HG03432 (cell line): ENCODE results near the gene DAZAP2.

ENCODE experiments used
- ATAC-seq: cut with Tn5 transposase; IDR thresholded peaks from one replicate; pipeline ENCODE4 v1.9.1; 2021; ENCODE audit warnings: mild to moderate bottlenecking, moderate library complexity; ENCODE audit not compliant: unreplicated experiment

The DAZAP2 gene

GRCh38 chr12:51238510-51239334 is at the start of gene DAZAP2:
Gene DAZAP2, plus strand, starts transcription at chr12:51238826. Its CDS starts 82 bp downstream, at chr12:51238908.
- peak; percentile 92 for ATAC-seq

- no peak for ATAC-seq
These were observed 48.8 kb upstream of the DAZAP2 start for GRCh38 chr12:51189790-51190355.

DNA sequence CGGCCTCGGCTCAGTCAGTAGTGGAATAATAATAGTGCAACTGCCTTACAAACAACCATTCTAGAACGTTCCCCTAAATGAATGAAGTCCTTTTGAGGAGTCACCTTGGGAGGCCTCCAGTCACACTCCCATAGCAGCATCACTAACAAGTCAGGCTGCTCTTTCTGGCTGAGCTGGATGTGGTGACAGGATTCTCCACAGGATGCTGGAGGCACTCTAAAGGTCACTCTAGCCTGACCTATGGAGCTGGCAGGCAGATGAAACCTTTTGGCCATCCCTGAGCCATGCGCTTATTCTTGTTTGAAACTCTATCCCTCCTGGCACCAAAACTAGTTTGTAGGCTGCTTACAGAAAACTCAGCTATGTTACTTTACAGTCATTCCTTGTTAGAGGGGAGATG is 47.8 kb upstream of the DAZAP2 start:
- ATAC-seq, result no peak

DNA sequence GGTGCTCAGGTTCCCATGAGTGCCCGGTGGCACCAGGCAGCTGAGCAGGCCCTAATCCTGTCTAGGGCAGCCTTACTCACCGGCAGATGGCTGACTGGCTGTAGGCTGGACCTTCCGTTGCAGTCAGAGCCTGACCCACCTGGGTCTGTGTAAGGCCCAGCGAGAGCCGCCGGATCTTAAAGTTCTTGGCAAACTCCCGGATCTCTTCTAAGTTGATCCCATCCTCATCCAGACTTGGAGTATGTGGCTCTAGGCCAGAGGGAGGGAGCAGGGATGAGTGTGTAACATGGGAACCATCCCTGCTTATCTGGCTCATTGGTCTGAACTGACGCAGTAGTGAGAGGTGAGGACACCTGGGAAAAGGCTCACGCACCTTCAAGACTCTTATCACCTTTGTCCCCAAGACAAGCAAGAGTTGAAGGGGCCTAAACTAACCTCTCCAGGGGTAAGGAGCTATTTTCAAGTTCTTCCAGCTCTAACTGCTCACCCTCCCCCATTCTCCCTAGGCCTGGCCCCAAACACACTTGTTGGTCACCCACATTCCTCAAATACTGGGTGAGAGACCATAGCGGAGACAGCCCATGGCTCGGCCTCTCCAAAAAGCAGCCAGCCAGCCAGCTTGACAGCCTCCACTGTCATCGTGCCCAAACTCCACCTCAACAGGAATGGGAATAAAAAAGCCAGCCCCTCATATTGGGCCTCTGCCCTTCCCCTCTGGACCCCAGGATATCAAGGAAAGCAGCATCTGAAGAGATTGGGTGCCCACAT is 46.9 kb upstream of the DAZAP2 start:
- no peak for ATAC-seq

GRCh38 chr12:51192284-51192671 is 46.3 kb upstream of the DAZAP2 start:
- no peak for ATAC-seq

DNA sequence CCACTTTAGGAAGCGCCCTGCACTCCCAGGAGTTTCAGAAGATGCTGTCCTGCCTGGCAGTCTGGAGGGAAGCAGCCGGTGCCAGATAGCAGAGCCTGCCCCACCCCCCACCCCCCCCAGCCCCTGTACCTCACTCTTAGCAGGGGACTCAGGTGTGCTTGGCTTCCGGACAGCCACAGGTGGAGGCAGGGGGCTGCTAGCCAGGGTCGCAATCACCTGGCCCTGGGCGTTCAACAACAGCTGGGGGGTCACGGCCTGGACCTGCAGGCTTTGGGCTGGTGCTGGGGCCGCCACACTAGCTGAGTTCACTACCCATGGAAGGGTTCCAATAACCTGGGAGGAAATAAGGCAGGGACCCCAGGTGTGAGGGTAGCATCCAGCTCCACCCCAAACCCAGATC is 42.8 kb upstream of the DAZAP2 start:
- no peak for ATAC-seq

DNA sequence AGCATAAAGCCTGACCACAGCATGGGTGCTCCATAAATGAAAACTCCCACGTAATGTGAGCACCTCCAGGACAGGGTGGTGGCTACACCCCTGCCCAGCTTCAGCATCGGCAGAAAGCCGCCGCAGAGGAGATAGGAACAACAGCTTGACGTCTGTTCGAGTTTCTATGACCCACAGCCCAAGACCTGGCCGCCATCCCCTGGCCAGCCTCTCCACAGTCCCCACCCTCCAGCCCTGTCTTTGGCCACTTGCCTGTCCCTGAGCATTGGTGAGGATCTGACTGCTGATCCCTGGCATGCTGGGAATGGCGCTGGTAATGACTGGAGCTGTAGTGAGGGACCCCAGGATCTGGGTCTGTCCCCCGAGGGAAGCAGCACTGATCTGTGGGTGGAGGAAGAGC is 42.1 kb upstream of the DAZAP2 start:
- no peak for ATAC-seq

DNA sequence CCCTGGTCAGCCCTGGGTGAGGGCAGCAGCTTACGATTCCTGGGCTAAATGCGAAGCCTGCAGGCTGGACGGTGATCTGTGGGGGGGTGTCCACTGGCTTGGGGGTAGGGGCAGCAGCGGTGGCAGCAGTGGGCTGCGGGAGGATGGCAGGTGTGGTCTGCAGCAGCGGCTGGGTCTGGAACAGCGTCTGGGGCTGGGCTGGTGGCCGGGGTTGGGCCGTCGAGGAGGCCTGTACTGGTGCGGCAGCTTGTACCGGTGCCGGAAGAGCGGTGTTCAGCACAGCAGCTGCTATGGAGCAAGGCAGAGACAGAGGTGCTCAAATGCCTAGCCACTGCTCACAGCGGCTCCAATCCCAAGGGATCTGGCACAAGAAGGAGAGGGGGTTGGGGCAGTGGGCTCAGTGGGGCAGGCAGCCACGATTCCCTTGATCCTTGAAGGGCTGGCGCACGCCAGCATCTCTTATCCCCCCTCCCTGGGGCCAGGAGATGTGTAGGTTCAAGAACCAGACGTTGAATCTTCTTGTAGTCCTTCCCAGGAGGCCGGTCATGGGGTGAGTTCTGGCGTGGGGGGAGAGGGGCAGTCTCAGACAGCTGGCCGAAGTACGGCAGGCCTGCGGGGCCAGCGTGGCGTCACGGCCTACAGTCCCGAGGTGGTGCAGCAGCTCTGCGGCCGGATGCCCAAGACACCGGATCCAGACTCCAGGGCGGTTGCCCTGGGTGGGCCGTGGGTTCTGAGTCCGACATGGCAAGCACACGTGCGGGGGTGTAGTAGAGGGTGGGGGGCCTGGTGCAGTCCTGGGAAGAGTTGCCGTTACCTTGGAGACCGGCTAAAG is 40.7 kb upstream of the DAZAP2 start:
- ATAC-seq, result no peak

- no peak for ATAC-seq
These were observed 39.9 kb upstream of the DAZAP2 start for GRCh38 chr12:51198568-51199365.

GRCh38 chr12:51199366-51199945 is 39.2 kb upstream of the DAZAP2 start:
- ATAC-seq, result no peak

DNA sequence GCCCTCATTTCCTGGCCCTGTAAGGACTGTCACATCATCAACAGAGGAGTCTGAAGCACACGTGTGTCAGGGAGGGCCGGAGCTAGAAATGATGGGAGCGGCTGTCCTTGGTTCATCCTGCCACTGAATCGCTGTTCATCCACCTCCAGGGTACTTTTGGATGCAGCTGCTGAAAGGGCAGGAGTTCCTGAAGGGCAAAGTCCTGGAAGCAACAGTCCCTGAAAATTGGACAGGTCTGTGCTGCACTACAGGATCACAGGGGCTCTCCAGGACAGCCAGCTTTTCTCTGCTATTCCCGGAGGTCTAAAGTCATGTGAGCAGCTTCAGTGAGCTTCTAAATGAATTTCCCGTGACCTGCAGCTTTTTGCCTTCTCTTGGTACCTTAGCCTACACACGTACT is 38.5 kb upstream of the DAZAP2 start:
- ATAC-seq, result no peak

- ATAC-seq, result no peak
These were observed 37.8 kb upstream of the DAZAP2 start for GRCh38 chr12:51200806-51201205.

GRCh38 chr12:51202718-51203117 is 35.9 kb upstream of the DAZAP2 start:
- no peak for ATAC-seq

DNA sequence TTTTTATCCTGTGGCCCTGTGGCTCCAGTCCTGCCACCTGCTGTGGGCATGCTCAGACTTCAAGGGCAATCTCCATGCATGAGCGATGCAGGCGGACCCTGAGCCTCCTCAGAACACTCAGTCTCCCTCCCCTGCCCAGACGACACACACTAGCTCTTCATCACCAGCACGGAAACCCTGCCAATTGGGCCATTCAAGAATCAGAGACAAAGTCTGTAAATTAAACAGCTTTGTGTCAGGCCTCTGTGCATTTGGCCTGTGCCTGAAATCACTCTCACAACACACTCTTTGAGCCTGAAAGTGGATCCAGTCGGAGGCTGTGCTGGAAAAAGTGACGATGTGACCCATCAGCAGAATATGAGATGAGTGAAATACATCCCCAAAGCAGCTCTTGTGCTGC is 33.3 kb upstream of the DAZAP2 start:
- ATAC-seq, result no peak

DNA sequence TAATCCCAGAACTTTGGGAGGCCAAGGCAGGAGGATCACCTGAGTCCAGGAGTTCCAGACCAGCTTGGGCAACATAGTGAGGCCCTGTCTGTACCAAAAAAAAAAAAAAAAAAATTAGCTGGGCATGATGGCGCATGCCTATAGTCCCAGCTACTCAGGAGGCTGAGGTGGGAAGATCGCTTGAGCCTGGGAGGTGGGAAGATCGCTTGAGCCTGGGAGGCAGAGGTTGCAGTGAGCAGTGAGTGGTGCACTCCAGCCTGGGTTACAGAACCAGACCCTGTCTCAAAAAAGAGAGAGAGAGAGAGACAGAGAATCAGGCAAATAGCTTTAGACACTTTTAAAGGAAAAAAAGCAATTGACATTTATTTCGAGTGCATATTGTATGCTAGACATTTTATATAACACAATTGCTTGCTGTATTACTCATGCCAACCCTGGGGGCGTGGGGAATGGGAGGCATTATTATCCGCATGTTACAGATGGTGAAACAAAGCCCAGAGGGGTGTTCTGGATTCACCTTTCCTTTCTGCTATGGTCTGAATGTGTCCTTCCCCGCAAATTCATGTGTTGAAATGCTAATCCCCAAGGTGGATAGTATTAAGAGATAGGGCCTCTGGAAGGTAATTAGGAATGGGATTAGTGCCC is 30.5 kb upstream of the DAZAP2 start:
- no peak for ATAC-seq

DNA sequence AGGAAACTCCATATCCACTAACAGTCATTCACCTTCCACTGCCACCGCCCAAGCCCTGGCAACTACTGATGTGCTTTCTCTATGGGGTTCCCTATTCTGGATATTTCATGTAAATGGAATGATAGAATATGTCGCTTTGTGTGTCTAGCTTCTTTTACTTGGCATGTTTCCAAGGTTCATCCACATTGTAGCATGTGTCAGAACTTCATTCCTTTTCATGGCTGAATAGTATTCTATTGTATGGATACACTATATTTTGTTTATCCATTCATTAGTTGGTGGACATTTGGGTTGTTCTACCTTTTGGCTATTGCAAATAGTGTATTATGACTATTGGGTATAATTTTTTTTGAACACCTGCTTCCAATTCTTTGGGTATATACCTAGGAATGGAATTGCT is 29.4 kb upstream of the DAZAP2 start:
- ATAC-seq, result no peak

DNA sequence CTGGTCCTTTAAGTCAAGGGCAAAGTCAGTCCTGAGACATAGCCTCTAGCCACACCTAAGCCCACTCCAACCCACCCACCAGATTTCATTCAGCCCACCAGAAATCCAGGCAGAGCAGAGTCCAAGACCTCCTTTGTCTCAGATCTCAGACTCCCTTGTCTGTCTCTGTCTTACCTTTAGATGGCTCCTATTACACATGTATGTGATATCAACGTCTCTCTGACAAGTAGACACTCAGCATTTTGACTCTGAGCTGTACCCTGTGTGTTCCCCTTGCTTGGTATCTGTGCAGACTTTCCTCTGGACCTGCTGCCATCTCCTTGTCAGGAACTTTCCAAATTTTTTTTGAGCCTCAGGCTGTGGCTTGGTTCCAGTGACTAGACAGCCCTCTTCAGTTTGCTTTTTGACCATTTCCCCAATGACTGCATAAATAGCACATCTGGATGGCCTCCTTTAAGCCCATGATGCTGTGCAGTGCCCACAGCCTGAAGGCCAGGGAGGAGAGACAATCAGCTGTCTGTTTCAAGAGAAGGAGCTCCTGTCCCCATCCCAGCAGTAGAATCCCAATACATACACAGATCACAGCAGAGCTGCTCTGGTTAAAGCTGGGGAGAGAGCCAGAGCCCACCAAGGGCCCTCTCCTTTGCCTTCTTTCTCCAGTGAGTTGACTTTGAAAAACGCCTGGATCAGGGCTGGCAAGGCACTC is 27.8 kb upstream of the DAZAP2 start:
- no peak for ATAC-seq

DNA sequence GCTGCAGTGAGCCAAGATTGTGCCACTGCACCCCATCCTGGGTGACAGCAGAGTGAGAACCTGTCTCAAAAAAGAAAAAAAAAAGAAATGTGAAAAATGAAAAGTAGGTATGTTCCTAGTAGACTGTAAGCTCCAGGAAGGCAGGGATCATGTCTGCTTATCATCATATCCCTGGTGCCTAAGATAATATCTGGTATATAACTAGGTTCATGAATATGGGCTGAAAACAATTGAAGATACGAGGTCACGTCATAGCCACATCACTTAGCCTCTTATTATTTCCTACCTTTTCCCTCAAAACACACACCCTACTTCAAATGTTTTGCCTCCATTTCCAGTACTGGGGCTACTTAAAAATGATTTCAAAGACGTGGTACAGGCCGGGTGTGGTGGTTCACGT is 23.7 kb upstream of the DAZAP2 start:
- ATAC-seq, result no peak

- ATAC-seq, result no peak
These were observed 22.0 kb upstream of the DAZAP2 start for GRCh38 chr12:51216642-51217041.
